Measurements from ENCODE around the gene FBXO31. TPM values are rescaled to one million over a fixed set of nuclear protein-coding genes. Genes with fewer than 3 reads are reported as not detected.

Gene FBXO31
- total RNA-seq, 1 donor from 2014 or later, result 27.1 TPM

GRCh38 chr16:87376660-87377059, 6.9 kb downstream of the FBXO31 start:
- H3K36me3 Mint-ChIP-seq (ENCODE audit: low read depth), result peaks cover 10% of the 10 kb centered on the region
- ChIA-PET CTCF (no interaction called here), POLR2A (no interaction called here)
- no peak overlapping the region for H3K27ac Mint-ChIP-seq
- no peak for TF ChIP-seq CTCF (IDR thresholded peaks at IDR 0.05)
- no peaks in the 10 kb centered on the region for H3K27me3 Mint-ChIP-seq
- DNase-seq, result no peak
- ATAC-seq (ENCODE audit: low read depth), result no peak
- no peak overlapping the region for H3K4me3 Mint-ChIP-seq
- H3K4me1 Mint-ChIP-seq, result peaks cover 25% of the 10 kb centered on the region
- H3K9me3 Mint-ChIP-seq, result no peaks in the 10 kb centered on the region
- intact Hi-C loops (cut with micrococcal nuclease), result no loop called here

DNA sequence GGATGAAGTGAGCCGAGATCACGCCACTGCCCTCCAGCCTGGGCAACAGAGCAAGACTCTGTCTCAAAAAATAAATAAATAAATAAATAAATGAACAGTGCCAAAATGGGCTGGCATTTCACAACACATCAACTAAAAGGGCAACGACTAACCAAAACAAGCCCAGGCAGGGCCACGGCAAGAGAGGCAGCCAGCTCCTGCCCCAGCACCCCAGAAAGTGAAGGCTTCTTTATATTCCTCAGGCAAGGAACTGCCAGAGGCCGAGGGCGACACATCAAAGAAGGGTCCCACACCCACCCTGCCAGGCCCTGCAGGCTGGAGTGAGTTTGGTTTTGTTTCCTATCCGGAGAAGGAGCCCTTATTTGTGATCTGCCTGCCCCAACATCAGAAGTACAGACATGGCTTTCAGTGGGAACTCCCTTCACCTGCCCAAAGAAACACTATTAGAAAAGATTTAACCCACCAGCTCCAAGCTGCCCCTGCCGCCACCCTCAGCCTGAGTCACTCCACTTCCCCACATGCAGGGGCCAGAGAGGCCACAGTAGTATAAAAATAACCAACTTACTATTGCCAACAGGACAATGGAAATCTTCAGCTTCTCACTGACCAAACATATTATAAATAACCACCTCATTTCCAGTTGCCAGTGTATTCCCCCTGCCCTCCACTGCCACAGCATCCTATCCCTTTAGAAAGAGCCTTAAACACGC, 8.0 kb downstream of the FBXO31 start:
- Mint-ChIP-seq H3K4me3 (no peak overlapping the region), H3K4me1 (peaks cover 14% of the 10 kb centered on the region), H3K27me3 (no peaks in the 10 kb centered on the region), H3K9me3 (no peaks in the 10 kb centered on the region), H3K27ac (no peak overlapping the region), H3K36me3 (ENCODE audit: low read depth) (peaks cover 13% of the 10 kb centered on the region)
- TF ChIP-seq CTCF (IDR thresholded peaks at IDR 0.05), result no peak
- DNase-seq, result no peak
- no peak for ATAC-seq (ENCODE audit: low read depth)
- intact Hi-C loops (cut with micrococcal nuclease), result no loop called here
- ChIA-PET CTCF (no interaction called here), POLR2A (no interaction called here)

- TF ChIP-seq CTCF (IDR thresholded peaks at IDR 0.05), result no peak
- Mint-ChIP-seq H3K4me1 (peaks cover 13% of the 10 kb centered on the region), H3K27ac (no peak overlapping the region), H3K36me3 (ENCODE audit: low read depth) (peaks cover 13% of the 10 kb centered on the region), H3K4me3 (no peak overlapping the region), H3K27me3 (no peaks in the 10 kb centered on the region), H3K9me3 (no peaks in the 10 kb centered on the region)
- CTCF ChIA-PET, result no interaction called here
- intact Hi-C loops (cut with micrococcal nuclease), result no loop called here
- POLR2A ChIA-PET, result no interaction called here
- ATAC-seq (ENCODE audit: low read depth) (no peak), DNase-seq (no peak)
Observed at GRCh38 chr16:87374313-87374712, 9.3 kb downstream of the FBXO31 start.

GRCh38 chr16:87372305-87372704, 11.3 kb downstream of the FBXO31 start:
- no peak for TF ChIP-seq CTCF (IDR thresholded peaks at IDR 0.05)
- peaks cover 27% of the 10 kb centered on the region for H3K4me1 Mint-ChIP-seq

GRCh38 chr16:87371261-87371866, 12.2 kb downstream of the FBXO31 start:
- POLR2A ChIA-PET, result no interaction called here
- no peak for DNase-seq

More at GRCh38 chr16:87372305-87372704, 11.3 kb downstream of the FBXO31 start:
- no peak for DNase-seq
- POLR2A ChIA-PET, result no interaction called here
- CTCF ChIA-PET, result no interaction called here
- Mint-ChIP-seq H3K36me3 (ENCODE audit: low read depth) (peaks cover 16% of the 10 kb centered on the region), H3K27ac (no peak overlapping the region), H3K9me3 (no peaks in the 10 kb centered on the region), H3K4me3 (no peak overlapping the region), H3K27me3 (no peaks in the 10 kb centered on the region)
- ATAC-seq (ENCODE audit: low read depth), result no peak
- intact Hi-C loops (cut with micrococcal nuclease), result no loop called here

More at GRCh38 chr16:87371261-87371866, 12.2 kb downstream of the FBXO31 start:
- no peak for ATAC-seq (ENCODE audit: low read depth)
- no peak overlapping the region for H3K27ac Mint-ChIP-seq
- CTCF ChIA-PET, result no interaction called here
- H3K27me3 Mint-ChIP-seq, result no peaks in the 10 kb centered on the region
- peaks cover 22% of the 10 kb centered on the region for H3K36me3 Mint-ChIP-seq (ENCODE audit: low read depth)
- H3K9me3 Mint-ChIP-seq, result no peaks in the 10 kb centered on the region
- intact Hi-C loops (cut with micrococcal nuclease), result no loop called here
- peaks cover 29% of the 10 kb centered on the region for H3K4me1 Mint-ChIP-seq
- no peak for TF ChIP-seq CTCF (IDR thresholded peaks at IDR 0.05)
- H3K4me3 Mint-ChIP-seq, result no peak overlapping the region

Data from activated B cell treated with CpG ODN at 0.5 μM for 24 hours (primary cell).